IPS-15b (cell line): ENCODE data around the gene VNN1.

ENCODE experiments used
- H3K27me3 ChIP-seq: one replicate; pipeline ENCODE4 v1.6.1; 2013; ENCODE audit warnings: low read length; ENCODE audit not compliant: control insufficient read depth, insufficient read depth
- H3K36me3 ChIP-seq: one replicate; pipeline ENCODE4 v1.6.1; 2013; ENCODE audit warnings: low read length; ENCODE audit not compliant: control insufficient read depth, insufficient read depth
- H3K4me1 ChIP-seq: one replicate; pipeline ENCODE4 v1.6.1; 2013; ENCODE audit warnings: mild to moderate bottlenecking, low read length; ENCODE audit not compliant: control insufficient read depth, insufficient read depth
- H3K4me3 ChIP-seq: one replicate; pipeline ENCODE4 v1.5.1; 2013; ENCODE audit warnings: low read depth, low read length
- H3K9ac ChIP-seq: one replicate; pipeline ENCODE4 v1.6.1; 2013; ENCODE audit warnings: low read depth, mild to moderate bottlenecking, low read length
- H3K9me3 ChIP-seq: one replicate; pipeline ENCODE4 v1.6.1; 2013; ENCODE audit warnings: mild to moderate bottlenecking, low read length; ENCODE audit not compliant: control insufficient read depth, insufficient read depth

Gene VNN1

GRCh38 chr6:132742495-132742894, 28.6 kb upstream of the VNN1 start:
- Histone ChIP-seq H3K4me1 (no peaks in the 10 kb centered on the region), H3K4me3 (no peak overlapping the region), H3K27me3 (no peaks in the 10 kb centered on the region), H3K36me3 (no peaks in the 10 kb centered on the region), H3K9ac (no peak overlapping the region), H3K9me3 (no peaks in the 10 kb centered on the region)

- no peaks in the 10 kb centered on the region for H3K9me3 ChIP-seq
- H3K27me3 ChIP-seq, result no peaks in the 10 kb centered on the region
Measured at GRCh38 chr6:132741281-132741680, 27.4 kb upstream of the VNN1 start.

GRCh38 chr6:132736239-132736638, 22.4 kb upstream of the VNN1 start:
- no peaks in the 10 kb centered on the region for H3K4me1 ChIP-seq
- no peak overlapping the region for H3K9ac ChIP-seq
- no peaks in the 10 kb centered on the region for H3K36me3 ChIP-seq
- H3K9me3 ChIP-seq, result no peaks in the 10 kb centered on the region
- H3K4me3 ChIP-seq, result no peak overlapping the region
- H3K27me3 ChIP-seq, result no peaks in the 10 kb centered on the region

More at GRCh38 chr6:132741281-132741680, 27.4 kb upstream of the VNN1 start:
- Histone ChIP-seq H3K9ac (no peak overlapping the region), H3K4me1 (no peaks in the 10 kb centered on the region), H3K4me3 (no peak overlapping the region), H3K36me3 (no peaks in the 10 kb centered on the region)

- Histone ChIP-seq H3K36me3 (no peaks in the 10 kb centered on the region), H3K4me1 (no peaks in the 10 kb centered on the region), H3K4me3 (no peak overlapping the region), H3K9me3 (no peaks in the 10 kb centered on the region), H3K27me3 (no peaks in the 10 kb centered on the region), H3K9ac (no peak overlapping the region)
Measured at GRCh38 chr6:132734694-132735236, 20.9 kb upstream of the VNN1 start.

GRCh38 chr6:132733814-132734213, 20.0 kb upstream of the VNN1 start:
- H3K36me3 ChIP-seq, result no peaks in the 10 kb centered on the region
- no peaks in the 10 kb centered on the region for H3K27me3 ChIP-seq
- H3K9me3 ChIP-seq, result no peaks in the 10 kb centered on the region
- no peak overlapping the region for H3K9ac ChIP-seq
- H3K4me3 ChIP-seq, result no peak overlapping the region
- no peaks in the 10 kb centered on the region for H3K4me1 ChIP-seq

GRCh38 chr6:132733283-132733682, 19.4 kb upstream of the VNN1 start:
- H3K4me1 ChIP-seq, result no peaks in the 10 kb centered on the region
- H3K27me3 ChIP-seq, result no peaks in the 10 kb centered on the region
- H3K9ac ChIP-seq, result no peak overlapping the region
- no peaks in the 10 kb centered on the region for H3K9me3 ChIP-seq
- no peaks in the 10 kb centered on the region for H3K36me3 ChIP-seq
- no peak overlapping the region for H3K4me3 ChIP-seq

GRCh38 chr6:132731086-132731485, 17.2 kb upstream of the VNN1 start:
- Histone ChIP-seq H3K9me3 (no peaks in the 10 kb centered on the region), H3K36me3 (no peaks in the 10 kb centered on the region), H3K4me1 (no peaks in the 10 kb centered on the region), H3K4me3 (no peak overlapping the region), H3K27me3 (no peaks in the 10 kb centered on the region), H3K9ac (no peak overlapping the region)

- Histone ChIP-seq H3K9me3 (no peaks in the 10 kb centered on the region), H3K4me1 (no peaks in the 10 kb centered on the region), H3K9ac (no peak overlapping the region), H3K4me3 (no peak overlapping the region), H3K36me3 (no peaks in the 10 kb centered on the region), H3K27me3 (no peaks in the 10 kb centered on the region)
Measured at GRCh38 chr6:132730560-132730959, 16.7 kb upstream of the VNN1 start.

GRCh38 chr6:132728616-132729015, 14.8 kb upstream of the VNN1 start:
- Histone ChIP-seq H3K9ac (no peak overlapping the region), H3K4me1 (no peaks in the 10 kb centered on the region), H3K36me3 (no peaks in the 10 kb centered on the region), H3K4me3 (no peak overlapping the region), H3K27me3 (no peaks in the 10 kb centered on the region), H3K9me3 (no peaks in the 10 kb centered on the region)

- H3K4me1 ChIP-seq, result peaks cover 2% of the 10 kb centered on the region
- no peaks in the 10 kb centered on the region for H3K36me3 ChIP-seq
- H3K4me3 ChIP-seq, result no peak overlapping the region
Measured at GRCh38 chr6:132726608-132726975, 12.7 kb upstream of the VNN1 start.

GRCh38 chr6:132725947-132726607, 12.2 kb upstream of the VNN1 start:
- Histone ChIP-seq H3K36me3 (no peaks in the 10 kb centered on the region), H3K4me1 (peaks cover 2% of the 10 kb centered on the region), H3K9me3 (no peaks in the 10 kb centered on the region), H3K4me3 (no peak overlapping the region), H3K9ac (no peak overlapping the region), H3K27me3 (no peaks in the 10 kb centered on the region)

More at GRCh38 chr6:132726608-132726975, 12.7 kb upstream of the VNN1 start:
- Histone ChIP-seq H3K27me3 (no peaks in the 10 kb centered on the region), H3K9ac (no peak overlapping the region), H3K9me3 (no peaks in the 10 kb centered on the region)

GRCh38 chr6:132725471-132725870, 11.6 kb upstream of the VNN1 start:
- no peaks in the 10 kb centered on the region for H3K27me3 ChIP-seq
- H3K36me3 ChIP-seq, result no peaks in the 10 kb centered on the region
- H3K4me3 ChIP-seq, result no peak overlapping the region
- H3K4me1 ChIP-seq, result peaks cover 2% of the 10 kb centered on the region
- H3K9ac ChIP-seq, result no peak overlapping the region
- no peaks in the 10 kb centered on the region for H3K9me3 ChIP-seq
